Measurements from ENCODE around the gene ECD. TPM values are rescaled to one million over a fixed set of nuclear protein-coding genes. Genes with fewer than 3 reads are reported as not detected.

ECD gene
- total RNA-seq, 1 donor, result 33.2 TPM

- H3K4me3 ChIP-seq (ENCODE audit: low read depth, low read length), result peak overlapping the region; percentile 99
- TF ChIP-seq CTCF (IDR thresholded peaks at IDR 0.05; ENCODE audit: insufficient read depth, low read depth, low read length), result no peak
- DNase-seq (ENCODE audit: low read depth), result peak; percentile 27
Observed at GRCh38 chr10:73093922-73094850, 73.6 kb downstream of the ECD start.

GRCh38 chr10:73092830-73093229, 75.0 kb downstream of the ECD start:
- no peak overlapping the region for H3K4me3 ChIP-seq (ENCODE audit: low read depth, low read length)
- no peak for DNase-seq (ENCODE audit: low read depth)
- no peak for TF ChIP-seq CTCF (IDR thresholded peaks at IDR 0.05; ENCODE audit: insufficient read depth, low read depth, low read length)

GRCh38 chr10:73088304-73088703, 79.5 kb downstream of the ECD start:
- H3K4me3 ChIP-seq (ENCODE audit: low read depth, low read length), result no peak overlapping the region
- DNase-seq (ENCODE audit: low read depth), result no peak
- TF ChIP-seq CTCF (IDR thresholded peaks at IDR 0.05; ENCODE audit: insufficient read depth, low read depth, low read length), result no peak

GRCh38 chr10:73086816-73087215, 81.0 kb downstream of the ECD start:
- DNase-seq (ENCODE audit: low read depth), result no peak
- no peak overlapping the region for H3K4me3 ChIP-seq (ENCODE audit: low read depth, low read length)
- TF ChIP-seq CTCF (IDR thresholded peaks at IDR 0.05; ENCODE audit: insufficient read depth, low read depth, low read length), result no peak

- no peak overlapping the region for H3K4me3 ChIP-seq (ENCODE audit: low read depth, low read length)
- no peak for DNase-seq (ENCODE audit: low read depth)
- no peak for TF ChIP-seq CTCF (IDR thresholded peaks at IDR 0.05; ENCODE audit: insufficient read depth, low read depth, low read length)
Observed at GRCh38 chr10:73084209-73084608, 83.6 kb downstream of the ECD start.

Small RNA genes within 50 kb of the gene (small RNA-seq; reads per million reads assigned to genes)
- not detected for gene RF00019
- 790 reads per million, percentile 99 among the genes with 10 or more reads in this experiment for gene SNORA11F

Other genes starting within 250 kb of the ECD start
- gene PLA2G12B, start 213.2 kb downstream of the ECD start, total RNA-seq, result not detected in 2 replicates
- 183 and 323 TPM in 2 replicates for gene P4HA1, start 71.1 kb downstream of the ECD start, total RNA-seq
- 1.7 and 3.2 TPM in 2 replicates for gene NUDT13, start 57.6 kb downstream of the ECD start, total RNA-seq
- 19.6 and 28.5 TPM in 2 replicates for gene FAM149B1, start 111 bp upstream of the ECD start, total RNA-seq
- gene DNAJC9, start 79.2 kb upstream of the ECD start, total RNA-seq, result 23.5 and 28.1 TPM in 2 replicates
- gene MRPS16, start 84.6 kb upstream of the ECD start, total RNA-seq, result 69.6 and 80.7 TPM in 2 replicates
- 0.32 and 0.43 TPM in 2 replicates for gene CFAP70, start 190.9 kb upstream of the ECD start, total RNA-seq
- 98.6 and 118 TPM in 2 replicates for gene ANXA7, start 246.1 kb upstream of the ECD start, total RNA-seq

All from fibroblast of villous mesenchyme (primary cell).